HFF-Myc (cell line): ENCODE data around the gene CYP46A1.
"Not testable (repeated sequence)": the region's sequence is repeated elsewhere in the genome, so short reads cannot be mapped to it uniquely, and the experiment has no call there.

Experiments
- DNase-seq: peaks from one replicate; pipeline ENCODE4 v3.0.0-alpha.2; 2011; ENCODE audit warnings: low read depth; ENCODE audit errors: extremely low read depth
- H3K4me3 ChIP-seq: replicated peaks from 2 replicates; pipeline ENCODE4 v1.5.1; 2011; ENCODE audit warnings: low read depth, mild to moderate bottlenecking, control low read depth, low read length
- CTCF ChIP-seq: IDR thresholded peaks from 2 replicates; pipeline ENCODE4 v1.5.1; 2012; ENCODE audit warnings: mild to moderate bottlenecking, low read depth, low read length, control low read depth; ENCODE audit errors: missing control alignments

Gene CYP46A1

GRCh38 chr14:99657645-99658155, 26.4 kb upstream of the CYP46A1 start:
- H3K4me3 ChIP-seq, result no peak overlapping the region
- DNase-seq, result no peak
- no peak for TF ChIP-seq CTCF

GRCh38 chr14:99658218-99658845, 25.8 kb upstream of the CYP46A1 start:
- no peak for TF ChIP-seq CTCF
- DNase-seq, result no peak
- no peak overlapping the region for H3K4me3 ChIP-seq

GRCh38 chr14:99659333-99659741, 24.8 kb upstream of the CYP46A1 start:
- TF ChIP-seq CTCF, result peak; percentile 3
- DNase-seq, result no peak
- no peak overlapping the region for H3K4me3 ChIP-seq

GRCh38 chr14:99660006-99660566, 24.0 kb upstream of the CYP46A1 start:
- H3K4me3 ChIP-seq, result no peak overlapping the region
- TF ChIP-seq CTCF, result no peak

GRCh38 chr14:99660794-99661193, 23.3 kb upstream of the CYP46A1 start:
- H3K4me3 ChIP-seq, result no peak overlapping the region
- DNase-seq, result no peak

More at GRCh38 chr14:99660006-99660566, 24.0 kb upstream of the CYP46A1 start:
- no peak for DNase-seq

GRCh38 chr14:99661206-99661605, 22.9 kb upstream of the CYP46A1 start:
- not testable (repeated sequence) for DNase-seq, H3K4me3 ChIP-seq

More at GRCh38 chr14:99660794-99661193, 23.3 kb upstream of the CYP46A1 start:
- no peak for TF ChIP-seq CTCF

- no peak for TF ChIP-seq CTCF
- no peak for DNase-seq
Observed at GRCh38 chr14:99662846-99663245, 21.3 kb upstream of the CYP46A1 start.

More at GRCh38 chr14:99662846-99663245, 21.3 kb upstream of the CYP46A1 start:
- H3K4me3 ChIP-seq, result no peak overlapping the region
